ENCODE measurements around the gene VCP. TPM values are rescaled to one million over a fixed set of nuclear protein-coding genes. Genes with fewer than 3 reads are reported as not detected.

Gene VCP
- total RNA-seq, 4 donors from 2014 or later: 160 to 254 (median 186) TPM

DNA sequence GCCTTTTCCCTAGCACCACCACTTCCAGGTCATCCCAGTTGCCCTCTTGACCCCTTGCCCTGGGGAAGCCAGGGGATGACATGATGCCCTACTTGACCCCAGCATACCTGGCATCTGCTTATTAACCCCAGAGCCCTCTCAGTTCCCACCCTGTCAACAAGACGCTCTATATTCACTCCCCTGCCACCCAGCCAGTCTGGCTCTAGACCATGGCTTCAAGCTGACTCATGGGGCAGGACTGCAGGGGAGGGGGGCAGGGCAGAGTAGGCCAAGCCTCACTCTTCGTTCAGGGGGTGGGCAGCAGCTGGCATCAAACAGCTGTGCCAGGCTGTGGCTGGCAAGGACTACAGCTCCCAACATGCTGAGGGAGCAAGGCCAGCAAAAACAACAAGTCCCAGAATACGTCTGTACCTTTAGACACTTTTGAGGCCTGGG, 37.9 kb upstream of the VCP start:
- peak overlapping the region; percentile 70 to 94 (median 74) for H3K4me3 ChIP-seq
- intact Hi-C loops (cut with DNase I): no loop called here
- no peaks in the 10 kb centered on the region for H3K27me3 ChIP-seq
- peaks cover 22 to 37% (median 28%) of the 10 kb centered on the region in 3 donors for H3K36me3 ChIP-seq
- no peak for TF ChIP-seq POLR2A (IDR thresholded peaks at IDR 0.05)
- no peaks in the 10 kb centered on the region for H3K9me3 ChIP-seq
- peak overlapping the region; percentile 91 to 96 (median 94) for H3K27ac ChIP-seq
- 8 to 25% methylated on average over 1 to 3 of the region's 3 CpGs for WGBS, 2 donors
- H3K4me1 ChIP-seq: peaks cover 45 to 60% (median 49%) of the 10 kb centered on the region in 3 donors
- no peak for DNase-seq

DNA sequence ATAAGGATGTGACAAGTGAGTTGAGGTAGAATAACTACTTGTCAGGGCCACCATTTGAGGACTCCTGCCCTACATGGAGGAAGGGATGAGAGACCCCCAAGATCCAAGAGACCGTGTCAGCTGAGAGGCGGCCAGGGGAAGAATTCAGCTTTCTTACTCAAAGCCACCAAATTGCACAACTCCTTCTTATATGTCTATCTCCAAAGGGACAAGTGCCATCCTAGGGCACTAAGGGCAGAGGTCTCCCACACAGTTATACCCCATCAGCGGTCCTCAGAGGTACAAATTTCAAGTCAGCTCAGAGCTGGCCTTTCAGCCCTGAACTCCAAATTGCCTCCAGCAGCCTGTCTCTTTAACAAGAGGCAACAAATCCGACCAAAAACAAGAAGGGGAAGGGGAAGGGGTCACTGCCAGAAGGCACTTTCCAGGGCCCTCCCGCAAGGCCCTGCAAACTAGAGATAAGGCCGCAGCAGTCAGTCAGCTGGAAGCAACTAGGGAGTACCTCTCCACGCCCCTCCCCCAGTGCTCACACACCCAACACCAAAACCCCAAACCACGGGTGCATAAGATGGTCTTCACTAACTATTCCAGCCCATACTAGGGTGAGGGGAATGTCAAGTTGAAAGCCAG, 36.6 kb upstream of the VCP start:
- TF ChIP-seq, protein P1, sequence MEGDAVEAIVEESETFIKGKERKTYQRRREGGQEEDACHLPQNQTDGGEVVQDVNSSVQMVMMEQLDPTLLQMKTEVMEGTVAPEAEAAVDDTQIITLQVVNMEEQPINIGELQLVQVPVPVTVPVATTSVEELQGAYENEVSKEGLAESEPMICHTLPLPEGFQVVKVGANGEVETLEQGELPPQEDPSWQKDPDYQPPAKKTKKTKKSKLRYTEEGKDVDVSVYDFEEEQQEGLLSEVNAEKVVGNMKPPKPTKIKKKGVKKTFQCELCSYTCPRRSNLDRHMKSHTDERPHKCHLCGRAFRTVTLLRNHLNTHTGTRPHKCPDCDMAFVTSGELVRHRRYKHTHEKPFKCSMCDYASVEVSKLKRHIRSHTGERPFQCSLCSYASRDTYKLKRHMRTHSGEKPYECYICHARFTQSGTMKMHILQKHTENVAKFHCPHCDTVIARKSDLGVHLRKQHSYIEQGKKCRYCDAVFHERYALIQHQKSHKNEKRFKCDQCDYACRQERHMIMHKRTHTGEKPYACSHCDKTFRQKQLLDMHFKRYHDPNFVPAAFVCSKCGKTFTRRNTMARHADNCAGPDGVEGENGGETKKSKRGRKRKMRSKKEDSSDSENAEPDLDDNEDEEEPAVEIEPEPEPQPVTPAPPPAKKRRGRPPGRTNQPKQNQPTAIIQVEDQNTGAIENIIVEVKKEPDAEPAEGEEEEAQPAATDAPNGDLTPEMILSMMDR (IDR thresholded peaks at IDR 0.05): no peak
- no peak for TF ChIP-seq POLR2A (IDR thresholded peaks at IDR 0.05)
- no peaks in the 10 kb centered on the region for H3K9me3 ChIP-seq
- no peaks in the 10 kb centered on the region for H3K27me3 ChIP-seq
- no peak for DNase-seq
- peaks cover 22 to 49% (median 31%) of the 10 kb centered on the region in 3 donors for H3K36me3 ChIP-seq
- no peak overlapping the region for H3K4me3 ChIP-seq
- H3K4me1 ChIP-seq: peaks cover 37 to 48% (median 38%) of the 10 kb centered on the region in 3 donors
- no peak overlapping the region for H3K27ac ChIP-seq
- WGBS, 2 donors: 52 to 76% methylated on average over 7 to 8 of the region's 8 CpGs
- intact Hi-C loops (cut with DNase I): no loop called here

DNA sequence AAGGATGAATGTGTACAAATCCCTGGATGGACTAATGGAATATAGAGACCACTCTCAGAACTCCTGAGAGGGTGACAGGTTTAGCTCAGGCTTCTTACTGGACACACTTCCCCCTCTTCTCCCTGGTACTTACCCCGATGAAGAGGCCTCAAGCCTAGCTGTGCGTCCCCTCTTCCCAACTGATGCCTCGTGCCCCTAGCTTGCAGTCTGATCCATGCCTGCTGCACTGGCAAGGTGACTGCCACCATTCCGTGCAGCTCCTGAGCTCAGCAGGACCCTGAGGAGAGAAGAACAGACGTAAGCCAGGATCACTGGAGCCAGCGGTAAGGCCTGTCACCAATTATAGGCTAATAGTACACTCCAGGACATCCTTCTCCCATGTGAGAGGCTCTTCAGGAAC, 36.0 kb upstream of the VCP start:
- no peak for DNase-seq
- Histone ChIP-seq H3K4me1 (peaks cover 34 to 48% (median 37%) of the 10 kb centered on the region in 3 donors), H3K27me3 (no peaks in the 10 kb centered on the region), H3K27ac (no peak overlapping the region), H3K9me3 (no peaks in the 10 kb centered on the region), H3K4me3 (no peak overlapping the region), H3K36me3 (peaks cover 22 to 50% (median 31%) of the 10 kb centered on the region in 3 donors)
- 92 to 93% methylated on average over 4 to 6 of the region's 6 CpGs for WGBS, 2 donors
- TF ChIP-seq, protein P1 (IDR thresholded peaks at IDR 0.05): no peak
- no peak for TF ChIP-seq POLR2A (IDR thresholded peaks at IDR 0.05)
- intact Hi-C loops (cut with DNase I): no loop called here

DNA sequence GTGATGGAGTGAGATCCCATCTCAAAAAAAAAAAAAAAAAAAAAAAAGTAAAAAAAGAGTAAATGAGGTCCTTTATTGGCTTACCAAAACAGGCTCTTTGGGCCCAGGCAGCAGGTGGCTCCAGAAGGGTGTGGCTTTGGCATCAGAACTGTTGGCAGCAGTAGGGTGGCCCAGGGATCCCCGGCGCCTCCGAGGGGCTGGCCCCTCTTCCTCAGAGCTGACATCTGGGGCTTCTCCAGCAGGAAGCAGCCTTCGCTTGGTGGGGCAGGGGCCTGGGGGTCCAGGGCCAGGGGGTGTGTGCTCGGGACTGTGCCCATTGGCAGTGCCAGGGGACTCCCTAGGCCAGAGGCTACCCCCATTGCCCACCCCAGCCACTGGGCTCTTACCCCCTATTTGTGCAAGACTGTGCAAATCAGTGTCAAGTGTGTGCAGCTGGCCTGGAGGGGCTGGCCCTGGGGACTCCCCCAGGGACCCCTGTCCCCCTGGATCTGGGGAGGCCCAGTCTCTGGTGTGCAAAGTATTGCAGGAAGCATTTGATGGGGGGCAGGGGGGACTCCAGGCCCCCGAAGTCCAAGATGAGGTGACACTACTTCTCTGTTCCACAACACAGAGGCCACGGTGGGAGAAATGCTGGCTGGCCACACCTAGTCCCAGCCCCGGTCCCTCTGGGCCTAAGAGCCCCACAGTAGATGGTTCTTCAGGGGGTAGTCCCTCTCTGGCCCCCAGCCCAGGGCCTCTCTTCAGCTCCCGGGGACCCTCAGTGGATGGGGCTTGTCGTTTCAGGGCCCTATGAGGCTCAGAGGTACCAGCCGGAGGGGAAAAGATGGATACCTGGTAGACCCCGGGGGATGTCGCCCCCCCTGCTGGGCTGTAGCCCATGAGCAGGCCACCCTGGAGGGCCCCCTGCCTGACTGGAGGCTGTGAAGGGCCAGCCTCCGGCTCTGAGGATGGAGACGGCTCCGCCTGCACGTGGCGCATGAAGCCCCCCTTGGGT, 35.2 kb upstream of the VCP start:
- no peak overlapping the region for H3K27ac ChIP-seq
- H3K36me3 ChIP-seq: peaks cover 22 to 50% (median 31%) of the 10 kb centered on the region in 3 donors
- no peak overlapping the region for H3K4me3 ChIP-seq
- peaks cover 29 to 43% (median 30%) of the 10 kb centered on the region in 3 donors for H3K4me1 ChIP-seq
- intact Hi-C loops (cut with DNase I): no loop called here
- WGBS, 2 donors: 34 to 54% methylated on average over 3 to 7 of the region's 18 CpGs
- H3K27me3 ChIP-seq: no peaks in the 10 kb centered on the region
- H3K9me3 ChIP-seq: no peaks in the 10 kb centered on the region
- DNase-seq: no peak
- TF ChIP-seq POLR2A (IDR thresholded peaks at IDR 0.05): no peak
- TF ChIP-seq, protein P1 (IDR thresholded peaks at IDR 0.05): no peak

DNA sequence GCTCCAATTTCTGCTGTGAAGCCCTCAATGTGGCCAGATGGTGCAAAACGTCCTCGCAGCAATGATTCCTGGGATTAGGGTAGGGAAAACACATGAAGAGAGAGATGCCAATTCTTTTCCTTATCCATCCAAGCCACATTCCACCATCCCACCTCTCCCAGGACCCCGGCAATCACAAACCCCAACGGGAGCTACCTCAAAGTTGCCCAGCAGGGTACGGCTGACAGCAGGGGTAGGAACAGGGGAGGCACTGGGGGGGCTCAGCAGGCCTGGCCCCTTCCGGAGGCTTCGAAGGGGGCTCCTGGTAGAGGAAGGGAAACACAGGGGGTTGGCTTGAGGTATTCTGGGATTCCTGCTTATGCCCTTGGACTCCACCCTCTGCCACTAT, 33.9 kb upstream of the VCP start:
- WGBS, 2 donors: 85 to 94% methylated on average over 2 to 4 of the region's 7 CpGs
- Histone ChIP-seq H3K4me1 (peaks cover 26 to 45% (median 32%) of the 10 kb centered on the region in 3 donors), H3K27ac (no peak overlapping the region), H3K4me3 (no peak overlapping the region), H3K9me3 (no peaks in the 10 kb centered on the region), H3K27me3 (no peaks in the 10 kb centered on the region), H3K36me3 (peaks cover 22 to 55% (median 31%) of the 10 kb centered on the region in 3 donors)
- intact Hi-C loops (cut with DNase I): no loop called here
- no peak for DNase-seq
- TF ChIP-seq POLR2A (IDR thresholded peaks at IDR 0.05): no peak
- TF ChIP-seq, protein P1 (IDR thresholded peaks at IDR 0.05): no peak
